K562 (cell line): ENCODE measurements around the gene GNAI1. TPM values are rescaled to one million over a fixed set of nuclear protein-coding genes. Genes with fewer than 3 reads are reported as not detected.

Experiments used
- CCNT2 ChIP-seq: IDR thresholded peaks from 2 replicates; pipeline ENCODE4 v1.6.1; 2011; ENCODE audit warnings: borderline replicate concordance, low read depth, mild to moderate bottlenecking, moderate library complexity, mixed read lengths, low read length; ENCODE audit not compliant: insufficient read length; ENCODE audit errors: extremely low read depth
- CHD7 ChIP-seq: fragments of 200-600 bp; sonication (generic); IDR thresholded peaks from one replicate; pipeline ENCODE4 v1.6.1; 2012; ENCODE audit warnings: mild to moderate bottlenecking, low read depth, low read length, inconsistent platforms
- EGR1 ChIP-seq: fragments of 450-650 bp; conservative IDR thresholded peaks from 2 replicates; pipeline ENCODE4 v1.6.1; 2017; ENCODE audit warnings: mild to moderate bottlenecking
- FOXP1 ChIP-seq: sonication (generic); formaldehyde crosslinking; IDR thresholded peaks from 2 replicates; pipeline ENCODE4 v1.8.0; 2022; ENCODE audit warnings: mild to moderate bottlenecking, missing genetic modification reagents
- SMC3 ChIP-seq: conservative IDR thresholded peaks from 2 replicates; pipeline ENCODE4 v1.6.1; 2011; ENCODE audit warnings: low read depth, low read length, improper control_type of control experiment; ENCODE audit not compliant: insufficient read depth
- ZNF217 ChIP-seq: sonication (generic); formaldehyde crosslinking; IDR thresholded peaks from 2 replicates; pipeline ENCODE4 v1.8.0; 2022; ENCODE audit warnings: mild to moderate bottlenecking, missing genetic modification reagents
- ZSCAN29 ChIP-seq: fragments of 450-650 bp; IDR thresholded peaks from 2 replicates; pipeline ENCODE4 v1.6.1; 2017
- polyA plus RNA-seq, 8 experiments: library from polyadenylated mRNA; depleted of rRNA in 4 of 8; stranded (reverse) in 5 of 8; unstranded in 3 of 8; fragments of >200 nt; fragmentation: Nextera tagmentation in 2 of 8; fragmentation: Illumina TruSeq in 1 of 8; extraction: Ambion mirVana in 2 of 8; extraction: Trizol in 1 of 8; gene quantifications; 2 replicates each; pipeline versions ENCODE4 v1.2.1 to v1.2.3, GENCODE V29; 2011 to 2014; ENCODE audit warnings: inconsistent platforms in 1 of 8, missing spikeins in 1 of 8
- total RNA-seq, 7 experiments: library from RNA; depleted of rRNA in 6 of 7; stranded (reverse); fragments of >200 nt in 6 of 7; fragmentation: Illumina TruSeq in 2 of 7; extraction: Trizol in 2 of 7; gene quantifications; 2 replicates each; pipeline versions ENCODE4 v1.2.1 to v1.2.3, GENCODE V29; 2011 to 2021; ENCODE audit warnings: low replicate concordance in 1 of 7

GNAI1 gene
- total and polyA plus RNA-seq, 9 of the 15 experiments (the other 6 are each of a cell fraction or from before 2014, with no cell fraction given) = 0.03 to 0.13 (median 0.08) TPM; not detected in 6

- TF ChIP-seq CHD7 (no peak), FOXP1 (no peak), EGR1 (no peak), CCNT2 (no peak), ZSCAN29 (no peak), SMC3 (no peak), ZNF217 (no peak)
- TF ChIP-seq, all 486 proteins: peak for 0
Measured at GRCh38 chr7:80185571-80185970, 50.9 kb downstream of the GNAI1 start (continued).
